DMS153 treated with DMSO at 0.1 percent for 48 hours (cell line): ENCODE results near the gene HPCAL1.

Experiments used
- DNase-seq: peaks from one replicate; lab custom pipeline; 2025; ENCODE audit not compliant: unreplicated experiment; lab: John Stamatoyannopoulos, UW

HPCAL1 gene

GRCh38 chr2:10475811-10476660, 173.3 kb downstream of the HPCAL1 start:
- no peak for DNase-seq

- DNase-seq: no peak
Observed at GRCh38 chr2:10476723-10477442, 174.2 kb downstream of the HPCAL1 start.
